Trophoblast cell (in vitro differentiated cells and primary cell): ENCODE measurements around the gene ABCA5. TPM values are rescaled to one million over a fixed set of nuclear protein-coding genes. Genes with fewer than 3 reads are reported as not detected.

Experiments used
- DNase-seq, 2 donors: peaks; one replicate each; pipeline ENCODE4 v3.0.0-alpha.2; 2016
- H2AFZ ChIP-seq: 2 replicates; pipeline ENCODE4 v1.6.1; 2013; ENCODE audit warnings: low read length, moderate library complexity, mild to moderate bottlenecking; ENCODE audit not compliant: insufficient read depth, poor library complexity
- H2AK5ac ChIP-seq: 2 replicates; pipeline ENCODE4 v1.6.1; 2013; ENCODE audit warnings: mild to moderate bottlenecking, low read length
- H2BK120ac ChIP-seq: 2 replicates; pipeline ENCODE4 v1.6.1; 2013; ENCODE audit warnings: low read length, mild to moderate bottlenecking, moderate library complexity; ENCODE audit not compliant: insufficient read depth, poor library complexity
- H2BK12ac ChIP-seq: 2 replicates; pipeline ENCODE4 v1.6.1; 2013; ENCODE audit warnings: mild to moderate bottlenecking, low read length, moderate library complexity
- H2BK5ac ChIP-seq: 2 replicates; pipeline ENCODE4 v1.6.1; 2013; ENCODE audit warnings: low read length, low read depth, moderate library complexity, mild to moderate bottlenecking; ENCODE audit not compliant: poor library complexity
- H3K14ac ChIP-seq: 2 replicates; pipeline ENCODE4 v1.6.1; 2013; ENCODE audit warnings: mild to moderate bottlenecking, low read length
- H3K18ac ChIP-seq: 2 replicates; pipeline ENCODE4 v1.6.1; 2013; ENCODE audit warnings: mild to moderate bottlenecking, low read length
- H3K23ac ChIP-seq: 2 replicates; pipeline ENCODE4 v1.6.1; 2013; ENCODE audit warnings: low read length
- H3K27ac ChIP-seq: 2 replicates; pipeline ENCODE4 v1.5.1; 2013; ENCODE audit warnings: low read depth, mild to moderate bottlenecking, inconsistent platforms, low read length, moderate library complexity
- H3K27me3 ChIP-seq: 2 replicates; pipeline ENCODE4 v1.6.1; 2013; ENCODE audit warnings: inconsistent platforms, mild to moderate bottlenecking, low read length, moderate library complexity; ENCODE audit not compliant: insufficient read depth
- H3K36me3 ChIP-seq, 2 experiments: 1 replicate in 1 of 2; 2 replicates in 1 of 2; pipeline ENCODE4 v1.6.1; 2013; ENCODE audit warnings: low read length in 2 of 2, mild to moderate bottlenecking in 2 of 2, moderate library complexity in 1 of 2; ENCODE audit not compliant: insufficient read depth in 2 of 2, control insufficient read depth in 1 of 2
- H3K4ac ChIP-seq: 2 replicates; pipeline ENCODE4 v1.6.1; 2013; ENCODE audit warnings: low read depth, mild to moderate bottlenecking, low read length, moderate library complexity
- H3K4me1 ChIP-seq, 2 experiments: 1 replicate in 1 of 2; 2 replicates in 1 of 2; pipeline ENCODE4 v1.6.1; 2013; ENCODE audit warnings: low read length in 2 of 2, mild to moderate bottlenecking in 2 of 2, moderate library complexity in 1 of 2; ENCODE audit not compliant: insufficient read depth in 2 of 2, control insufficient read depth in 1 of 2
- H3K4me2 ChIP-seq: 2 replicates; pipeline ENCODE4 v1.6.1; 2013; ENCODE audit warnings: inconsistent platforms, mild to moderate bottlenecking, low read length, moderate library complexity
- H3K4me3 ChIP-seq: 2 replicates; pipeline ENCODE4 v1.5.1; 2013; ENCODE audit warnings: mild to moderate bottlenecking, low read depth, low read length, inconsistent platforms
- H3K79me1 ChIP-seq: one replicate; pipeline ENCODE4 v1.6.1; 2013; ENCODE audit warnings: low read length
- H3K79me2 ChIP-seq: 2 replicates; pipeline ENCODE4 v1.6.1; 2013; ENCODE audit warnings: low read length, mild to moderate bottlenecking; ENCODE audit not compliant: control insufficient read depth, insufficient read depth, poor library complexity
- H3K9ac ChIP-seq: 2 replicates; pipeline ENCODE4 v1.6.1; 2013; ENCODE audit warnings: mild to moderate bottlenecking, low read length
- H3K9me3 ChIP-seq: 2 replicates; pipeline ENCODE4 v1.6.1; 2013; ENCODE audit warnings: low read depth, mild to moderate bottlenecking, control low read depth, inconsistent platforms, low read length; ENCODE audit not compliant: insufficient read depth
- H4K12ac ChIP-seq: 2 replicates; pipeline ENCODE4 v1.6.1; 2013; ENCODE audit warnings: low read depth, mild to moderate bottlenecking, low read length, moderate library complexity
- H4K8ac ChIP-seq: 2 replicates; pipeline ENCODE4 v1.6.1; 2013; ENCODE audit warnings: low read depth, mild to moderate bottlenecking, low read length, moderate library complexity
- H4K91ac ChIP-seq: one replicate; pipeline ENCODE4 v1.6.1; 2013; ENCODE audit warnings: low read depth, mild to moderate bottlenecking, low read length, moderate library complexity
- WGBS: extraction: QIAGEN DNeasy Blood & Tissue Kit; methylation state at CpG from one replicate; pipeline ENCODE4 v1.1.7; 2013; ENCODE audit warnings: missing lambda C conversion rate; ENCODE audit not compliant: insufficient read length, insufficient coverage; ENCODE audit errors: extremely low coverage; 5-methylcytosine and 5-hydroxymethylcytosine counted together
- polyA plus RNA-seq: library from polyadenylated mRNA; stranded (reverse); fragments of 200-250 nt; gene quantifications from 2 replicates; pipeline ENCODE4 v1.2.3, GENCODE V29; 2013

The ABCA5 gene
- polyA plus RNA-seq = 2.9 and 3.1 TPM in 2 replicates

- Histone ChIP-seq H3K23ac (no peak within 1 kb of the TSS), H3K4me2 (peak within 1 kb of the TSS; percentile 81), H3K79me2 (peaks cover 6% of the 10 kb centered on the region), H3K4me1 (no peaks in the 10 kb centered on the region), H3K4ac (peak within 1 kb of the TSS; percentile 63), H2BK5ac (no peak within 1 kb of the TSS), H3K14ac (peak within 1 kb of the TSS; percentile 71), H2BK12ac (peak within 1 kb of the TSS; percentile 11), H3K27me3 (no peaks in the 10 kb centered on the region), H4K12ac (peak within 1 kb of the TSS; percentile 71), H4K8ac (peak within 1 kb of the TSS; percentile 72), H3K27ac (peak within 1 kb of the TSS; percentile 48), H3K4me3 (peak within 1 kb of the TSS; percentile 84), H3K36me3 (no peaks in the 10 kb centered on the region), H4K91ac (peak within 1 kb of the TSS; percentile 86), H2BK120ac (peak within 1 kb of the TSS; percentile 76), H3K9ac (peak within 1 kb of the TSS; percentile 68), H2AK5ac (no peak within 1 kb of the TSS), H2AFZ (peak within 1 kb of the TSS; percentile 75), H3K18ac (peak within 1 kb of the TSS; percentile 60), H3K9me3 (no peaks in the 10 kb centered on the region), H3K79me1 (peaks cover 8% of the 10 kb centered on the region)
- peak; percentile 94 to 97 for DNase-seq
- WGBS = no CpG with 5 or more reads among the region's 74 CpGs
Observed at GRCh38 chr17:69327060-69327831, at the start of gene ABCA5. Gene ABCA5 (minus strand): TSS chr17:69327133. CDS start chr17:69314415, 12,718 bp downstream.

- no peaks in the 10 kb centered on the region for H3K4me1 ChIP-seq
- no peaks in the 10 kb centered on the region for H3K36me3 ChIP-seq
- no peak overlapping the region for H4K8ac ChIP-seq
- no peak overlapping the region for H3K9ac ChIP-seq
- no peaks in the 10 kb centered on the region for H3K9me3 ChIP-seq
- no peak overlapping the region for H3K4me3 ChIP-seq
- H3K18ac ChIP-seq = no peak overlapping the region
- no CpG with 5 or more reads among the region's 2 CpGs for WGBS
- no peak overlapping the region for H2BK120ac ChIP-seq
- DNase-seq = no peak
- no peak overlapping the region for H2BK12ac ChIP-seq
- no peak overlapping the region for H2AK5ac ChIP-seq
- no peak overlapping the region for H4K91ac ChIP-seq
- no peaks in the 10 kb centered on the region for H3K79me1 ChIP-seq
- no peaks in the 10 kb centered on the region for H3K79me2 ChIP-seq
- no peak overlapping the region for H3K4ac ChIP-seq
- H3K14ac ChIP-seq = no peak overlapping the region
- H3K23ac ChIP-seq = no peak overlapping the region
- H2BK5ac ChIP-seq = no peak overlapping the region
- H2AFZ ChIP-seq = no peak overlapping the region
- no peak overlapping the region for H4K12ac ChIP-seq
- H3K27me3 ChIP-seq = no peaks in the 10 kb centered on the region
- H3K4me2 ChIP-seq = no peak overlapping the region
- no peak overlapping the region for H3K27ac ChIP-seq
Observed at GRCh38 chr17:69375229-69375628, 48.3 kb upstream of the ABCA5 start.

GRCh38 chr17:69373069-69373468 lies 46.1 kb upstream of the ABCA5 start:
- Histone ChIP-seq H3K79me1 (no peaks in the 10 kb centered on the region), H4K91ac (no peak overlapping the region), H2BK120ac (no peak overlapping the region), H3K79me2 (no peaks in the 10 kb centered on the region), H3K36me3 (no peaks in the 10 kb centered on the region), H2AK5ac (no peak overlapping the region), H2BK12ac (no peak overlapping the region), H2AFZ (no peak overlapping the region), H3K4me1 (no peaks in the 10 kb centered on the region), H2BK5ac (no peak overlapping the region), H3K4ac (no peak overlapping the region), H3K4me3 (no peak overlapping the region), H3K18ac (no peak overlapping the region), H3K9ac (no peak overlapping the region), H4K8ac (no peak overlapping the region), H3K23ac (no peak overlapping the region), H3K9me3 (no peaks in the 10 kb centered on the region), H3K14ac (no peak overlapping the region), H3K27ac (no peak overlapping the region), H3K27me3 (no peaks in the 10 kb centered on the region), H4K12ac (no peak overlapping the region), H3K4me2 (no peak overlapping the region)
- DNase-seq = no peak
- WGBS = no CpG with 5 or more reads among the region's 2 CpGs

- H3K79me2 ChIP-seq = no peaks in the 10 kb centered on the region
- H3K79me1 ChIP-seq = no peaks in the 10 kb centered on the region
- no peak overlapping the region for H3K4me3 ChIP-seq
- H3K36me3 ChIP-seq = no peaks in the 10 kb centered on the region
- no peak overlapping the region for H2BK12ac ChIP-seq
- no peak overlapping the region for H2AFZ ChIP-seq
- H2BK5ac ChIP-seq = no peak overlapping the region
- H3K9me3 ChIP-seq = no peaks in the 10 kb centered on the region
- H3K9ac ChIP-seq = no peak overlapping the region
- no peak overlapping the region for H4K8ac ChIP-seq
- no peaks in the 10 kb centered on the region for H3K4me1 ChIP-seq
- no peak overlapping the region for H3K4ac ChIP-seq
- H3K14ac ChIP-seq = no peak overlapping the region
- no peak overlapping the region for H3K23ac ChIP-seq
- H3K27ac ChIP-seq = no peak overlapping the region
- H4K12ac ChIP-seq = no peak overlapping the region
- H3K18ac ChIP-seq = no peak overlapping the region
- no peak overlapping the region for H3K4me2 ChIP-seq
- no peak overlapping the region for H4K91ac ChIP-seq
- H2AK5ac ChIP-seq = no peak overlapping the region
- no CpG with 5 or more reads among the region's 3 CpGs for WGBS
- no peaks in the 10 kb centered on the region for H3K27me3 ChIP-seq
- H2BK120ac ChIP-seq = no peak overlapping the region
- no peak for DNase-seq
Observed at GRCh38 chr17:69367298-69367697, 40.4 kb upstream of the ABCA5 start.
